HepG2 (cell line): Measurements from ENCODE around the gene PPHLN1. TPM values are rescaled to one million over a fixed set of nuclear protein-coding genes. Genes with fewer than 3 reads are reported as not detected.
A peak's percentile ranks its signal among the peaks of the same experiment; 100 is the strongest.

Experiments used
- ATAC-seq: fragments of 200-7000 bp; cut with Tn5 transposase; 3 replicates; pipeline ENCODE4 v1.9.1; 2020; ENCODE audit warnings: mild to moderate bottlenecking, moderate library complexity
- BruUV-seq: library from RNA; stranded (reverse); fragments of 400-500 nt; replicated peaks from 2 replicates; lab custom pipeline; 2021; lab: Mats Ljungman, UMichigan
- CTCF ChIA-PET: fragments of 300-600 bp; formaldehyde crosslinking; extraction: SDS; loops from one replicate; lab custom pipeline; 2021; ENCODE audit warnings: low total read pairs, inconsistent platforms, low intra/inter-chr PET ratio; lab: Yijun Ruan, JAX
- POLR2A ChIA-PET: fragments of 350-600 bp; sonication (Branson Sonifier 250); formaldehyde crosslinking; loops from one replicate; lab custom pipeline; 2020; ENCODE audit warnings: antibody characterized with exemption, inconsistent platforms; lab: Yijun Ruan, JAX
- DNase-seq: peaks from one replicate; pipeline ENCODE4 v3.0.0-alpha.2; 2015; ENCODE audit warnings: low spot score
- FAIRE-seq: peaks from 3 replicates; lab custom pipeline; 2011; peaks lifted over from hg19 to GRCh38; lab: Jason Lieb, UNC
- H2AFZ ChIP-seq: one replicate; pipeline ENCODE4 v1.6.1; 2011; ENCODE audit warnings: low read length, inconsistent platforms
- H3K27ac ChIP-seq: fragments of 300-600 bp; 3 replicates; pipeline ENCODE4 v1.8.0; 2011; ENCODE audit warnings: mixed run types, mild to moderate bottlenecking, mixed read lengths, low read length, inconsistent platforms; ENCODE audit not compliant: insufficient read depth; ENCODE audit errors: extremely low read length
- H3K27me3 ChIP-seq, 2 experiments: fragments of 200-600 bp in 1 of 2; 2 replicates in 1 of 2; 3 replicates in 1 of 2; pipeline versions ENCODE4 v1.6.0 to v1.8.0; 2011; ENCODE audit warnings: low read length in 2 of 2, mild to moderate bottlenecking in 2 of 2, moderate library complexity in 2 of 2, inconsistent platforms in 1 of 2; ENCODE audit not compliant: insufficient read depth in 2 of 2, control insufficient read depth in 1 of 2
- H3K36me3 ChIP-seq, 2 experiments: fragments of 200-600 bp in 1 of 2; replicated peaks in 1 of 2; 2 replicates in 1 of 2; 3 replicates in 1 of 2; pipeline versions ENCODE4 v1.5.1 to v1.8.0; 2011; ENCODE audit warnings: low read length in 2 of 2, inconsistent platforms in 1 of 2; ENCODE audit not compliant: insufficient read depth in 2 of 2, control insufficient read depth in 1 of 2
- H3K4me1 ChIP-seq: 2 replicates; pipeline ENCODE4 v1.5.1; 2012; ENCODE audit warnings: low read length, inconsistent platforms; ENCODE audit not compliant: insufficient read depth
- H3K4me2 ChIP-seq: 2 replicates; pipeline ENCODE4 v1.6.0; 2011; ENCODE audit warnings: low read depth, low read length, inconsistent platforms
- H3K4me3 ChIP-seq, 3 experiments: fragments of 200-600 bp in 1 of 3; sonication (generic), shearing (Covaris generic) in 1 of 3; replicated peaks in 1 of 3; 2 replicates each; pipeline ENCODE4 v1.5.1; 2011 to 2016; ENCODE audit warnings: low read length in 3 of 3, inconsistent platforms in 2 of 3, low read depth in 2 of 3, mild to moderate bottlenecking in 2 of 3, control low read depth in 1 of 3, mixed read lengths in 1 of 3; ENCODE audit not compliant: insufficient read depth in 1 of 3
- H3K79me2 ChIP-seq: one replicate; pipeline ENCODE4 v1.6.1; 2011; ENCODE audit warnings: low read length, inconsistent platforms; ENCODE audit not compliant: insufficient read depth
- H3K9ac ChIP-seq: 2 replicates; pipeline ENCODE4 v1.6.0; 2011; ENCODE audit warnings: mild to moderate bottlenecking, low read depth, low read length, inconsistent platforms; ENCODE audit not compliant: insufficient read depth
- H3K9me3 ChIP-seq: 2 replicates; pipeline ENCODE4 v1.5.1; 2012; ENCODE audit warnings: mild to moderate bottlenecking, low read length
- H4K20me1 ChIP-seq: 2 replicates; pipeline ENCODE4 v1.6.0; 2011; ENCODE audit warnings: inconsistent platforms, mild to moderate bottlenecking, low read length, moderate library complexity; ENCODE audit not compliant: insufficient read depth
- CTCF ChIP-seq: sonication (generic); formaldehyde crosslinking; IDR thresholded peaks from 2 replicates; pipeline ENCODE4 v1.5.0; 2020; ENCODE audit warnings: mild to moderate bottlenecking, missing genetic modification reagents, moderate library complexity
- E2F5 ChIP-seq: sonication (generic); formaldehyde crosslinking; conservative IDR thresholded peaks from 2 replicates; pipeline ENCODE4 v1.4.0; 2020; ENCODE audit warnings: missing genetic modification reagents
- GABPA ChIP-seq, 2 experiments: IDR thresholded peaks; 2 replicates each; pipeline ENCODE4 v1.6.1; 2011 to 2016; ENCODE audit warnings: low read depth in 2 of 2, low read length in 1 of 2, missing biosample characterization in 1 of 2, missing genetic modification characterization in 1 of 2
- ISL2 ChIP-seq: sonication (generic); formaldehyde crosslinking; IDR thresholded peaks from 2 replicates; pipeline ENCODE4 v1.5.0; 2020; ENCODE audit warnings: missing genetic modification reagents
- PREB ChIP-seq: sonication (generic); formaldehyde crosslinking; IDR thresholded peaks from 2 replicates; pipeline ENCODE4 v1.4.0; 2020; ENCODE audit warnings: missing genetic modification reagents
- REPIN1 ChIP-seq: sonication (generic); formaldehyde crosslinking; IDR thresholded peaks from 2 replicates; pipeline ENCODE4 v1.8.0; 2022; ENCODE audit warnings: missing genetic modification reagents, low read depth, mild to moderate bottlenecking, borderline replicate concordance
- SETDB1 ChIP-seq: sonication (generic); formaldehyde crosslinking; IDR thresholded peaks from 2 replicates; pipeline ENCODE4 v1.5.1; 2020; ENCODE audit warnings: missing genetic modification reagents, mild to moderate bottlenecking, borderline replicate concordance
- SP2 ChIP-seq: sonication (generic); formaldehyde crosslinking; IDR thresholded peaks from 2 replicates; pipeline ENCODE4 v1.5.1; 2020; ENCODE audit warnings: mild to moderate bottlenecking, missing genetic modification reagents
- STAG1 ChIP-seq: sonication (generic); formaldehyde crosslinking; IDR thresholded peaks from 2 replicates; pipeline ENCODE4 v1.4.0; 2020; ENCODE audit warnings: missing genetic modification reagents
- ZGPAT ChIP-seq: IDR thresholded peaks from 2 replicates; pipeline ENCODE4 v1.6.1; 2016; ENCODE audit warnings: mild to moderate bottlenecking
- ZKSCAN8 ChIP-seq: IDR thresholded peaks from 2 replicates; pipeline ENCODE4 v1.6.1; 2016; ENCODE audit warnings: borderline replicate concordance, missing genetic modification reagents, missing compliant biosample characterization
- ZNF234 ChIP-seq: sonication (generic); formaldehyde crosslinking; conservative IDR thresholded peaks from 2 replicates; pipeline ENCODE4 v1.5.1; 2020; ENCODE audit warnings: mild to moderate bottlenecking, missing genetic modification reagents
- ZNF570 ChIP-seq: sonication (generic); formaldehyde crosslinking; IDR thresholded peaks from 2 replicates; pipeline ENCODE4 v1.4.0; 2020; ENCODE audit warnings: mild to moderate bottlenecking, missing genetic modification reagents, borderline replicate concordance
- ZNF776 ChIP-seq: sonication (generic); formaldehyde crosslinking; IDR thresholded peaks from 2 replicates; pipeline ENCODE4 v1.4.0; 2020; ENCODE audit warnings: mild to moderate bottlenecking, missing genetic modification reagents
- ZUFSP ChIP-seq: sonication (generic); formaldehyde crosslinking; IDR thresholded peaks from 2 replicates; pipeline ENCODE4 v1.9.0; 2021; ENCODE audit warnings: missing genetic modification reagents, mild to moderate bottlenecking, borderline replicate concordance
- WGBS: methylation state at CpG from one replicate; pipeline ENCODE4 v1.1.6; 2017; ENCODE audit warnings: low lambda C conversion rate; 5-methylcytosine and 5-hydroxymethylcytosine counted together
- in situ Hi-C: cut with HindIII; loops from 2 replicates; pipeline ENCODE4 v1.10.0; 2017; ENCODE audit warnings: low pct_unique_long_range_greater_than_20kb; ENCODE audit not compliant: extremely low pct_ligation_motif_present
- intact Hi-C: fragments of 100-400 bp; cut with micrococcal nuclease; formaldehyde crosslinking; loops from one replicate; pipeline ENCODE4 v1.10.0; 2022; ENCODE audit not compliant: unreplicated experiment
- polyA plus RNA-seq, 8 experiments: library from polyadenylated mRNA; depleted of rRNA in 3 of 8; stranded (reverse) in 7 of 8; unstranded in 1 of 8; fragments of >200 nt; fragmentation: Illumina TruSeq in 4 of 8; extraction: Trizol in 4 of 8; gene quantifications; 2 replicates each; pipeline versions ENCODE4 v1.2.1 to v1.2.3, GENCODE V29; 2011 to 2016; ENCODE audit warnings: low read depth in 4 of 8, missing spikeins in 1 of 8, mixed read lengths in 1 of 8; ENCODE audit not compliant: insufficient read depth in 1 of 8
- total RNA-seq, 5 experiments: library from RNA; depleted of rRNA; stranded (reverse); fragments of >200 nt; fragmentation: Illumina TruSeq; extraction: Trizol; gene quantifications; 2 replicates each; pipeline ENCODE4 v1.2.3, GENCODE V29; 2016; ENCODE audit warnings: low read depth in 1 of 5

Gene PPHLN1
- total and polyA plus RNA-seq, 2 of the 13 experiments (the other 11 are each of a cell fraction or from before 2014, with no cell fraction given), result 43.4 to 66.0 TPM

GRCh38 chr12:42296503-42297109, 29.4 kb upstream of the PPHLN1 start:
- Histone ChIP-seq H2AFZ (no peak overlapping the region), H3K4me3 (no peak overlapping the region), H3K9me3 (no peaks in the 10 kb centered on the region), H3K27me3 (no peaks in the 10 kb centered on the region; a peak in 1 of 5 replicates), H3K36me3 (no peaks in the 10 kb centered on the region), H4K20me1 (no peaks in the 10 kb centered on the region), H3K9ac (no peak overlapping the region), H3K4me1 (peaks cover 8% of the 10 kb centered on the region; the same call in 1 of the 2 replicates), H3K4me2 (no peak overlapping the region), H3K79me2 (no peaks in the 10 kb centered on the region), H3K27ac (no peak overlapping the region)
- DNase-seq (peak; percentile 50), ATAC-seq (peak; percentile 57; the same call in 2 of the 3 replicates), FAIRE-seq (no peak)
- no TSS peak for BruUV-seq
- intact Hi-C loops (loop anchor here (1.0 kb wide), 1 partner anchor 76 kb away; no protein-coding TSS in a partner anchor), in situ Hi-C loops (no loop called here)
- WGBS, result 45% methylated on average over 5 of the region's 5 CpGs
- CTCF ChIA-PET, result no interaction called here
- TF ChIP-seq ZUFSP (CRISPR knock-in tag) (no peak), ZKSCAN8 (CRISPR knock-in tag) (no peak), CTCF (CRISPR knock-in tag) (peak; percentile 62), ZNF776 (no peak), SETDB1 (CRISPR knock-in tag) (no peak), SP2 (CRISPR knock-in tag) (no peak), ZGPAT (CRISPR knock-in tag) (no peak), PREB (CRISPR knock-in tag) (no peak), ZNF570 (CRISPR knock-in tag) (no peak), E2F5 (CRISPR knock-in tag) (no peak), STAG1 (CRISPR knock-in tag) (peak; percentile 42), ZNF234 (CRISPR knock-in tag) (no peak), REPIN1 (CRISPR knock-in tag) (no peak), ISL2 (CRISPR knock-in tag) (no peak), GABPA (IDR thresholded peaks at IDR 0.05; ENCODE audit: low read depth, low read length) (no peak), GABPA (CRISPR knock-in tag; IDR thresholded peaks at IDR 0.05; ENCODE audit: low read depth) (peak; percentile 56)
- POLR2A ChIA-PET, result no interaction called here
